A549 (cell line): ENCODE measurements around the gene LRRC36. TPM values are rescaled to one million over a fixed set of nuclear protein-coding genes. Genes with fewer than 3 reads are reported as not detected.
"Not testable (repeated sequence)": the region's sequence is repeated elsewhere in the genome, so short reads cannot be mapped to it uniquely, and the experiment has no call there.

Experiments used
- ATAC-seq, 2 experiments: fragments of 200-7000 bp in 1 of 2; fragments of >200 bp in 1 of 2; cut with Nextera tagmentation in 1 of 2; cut with Tn5 transposase in 1 of 2; 3 replicates each; pipeline versions ENCODE4 v1.8.0 to v1.9.1; 2018 to 2020; ENCODE audit warnings: mild to moderate bottlenecking in 1 of 2, moderate library complexity in 1 of 2
- CTCF ChIA-PET: fragments of 300-600 bp; sonication (Branson Sonifier 250); formaldehyde crosslinking; extraction: SDS; loops from one replicate; lab custom pipeline; 2021; ENCODE audit warnings: antibody characterized with exemption, inconsistent platforms; lab: Yijun Ruan, JAX
- POLR2A ChIA-PET: fragments of 350-600 bp; formaldehyde crosslinking; extraction: SDS; loops from one replicate; lab custom pipeline; 2021; ENCODE audit warnings: antibody characterized with exemption, inconsistent platforms; lab: Yijun Ruan, JAX
- DNase-seq, 2 experiments: peaks; one replicate each; pipeline versions ENCODE4 v3.0.0 to v3.0.0-alpha.2; 2011 to 2016; ENCODE audit warnings: low read depth in 1 of 2, low spot score in 1 of 2
- FAIRE-seq: peaks from 2 replicates; lab custom pipeline; 2011; peaks lifted over from hg19 to GRCh38; lab: Jason Lieb, UNC
- H3K27ac ChIP-seq, 2 experiments: fragments of >200 bp; sonication (Bioruptor Twin); formaldehyde crosslinking; 3 replicates each; pipeline ENCODE4 v1.5.1; 2016 to 2017
- H3K4me1 ChIP-seq: fragments of >200 bp; sonication (Bioruptor Twin); formaldehyde crosslinking; 3 replicates; pipeline ENCODE4 v1.6.1; 2016
- H3K4me2 ChIP-seq: fragments of >200 bp; sonication (Bioruptor Twin); formaldehyde crosslinking; 3 replicates; pipeline ENCODE4 v1.6.1; 2016
- H3K4me3 ChIP-seq: fragments of >200 bp; sonication (Bioruptor Twin); formaldehyde crosslinking; 3 replicates; pipeline ENCODE4 v1.5.1; 2016
- H3K9me3 ChIP-seq: fragments of >200 bp; sonication (Bioruptor Twin); formaldehyde crosslinking; 3 replicates; pipeline ENCODE4 v1.6.1; 2016
- BHLHE40 ChIP-seq: IDR thresholded peaks from 2 replicates; pipeline ENCODE4 v1.6.1; 2012; ENCODE audit warnings: low read depth, low read length, inconsistent platforms
- CBX2 ChIP-seq: fragments of 200-600 bp; sonication (generic); IDR thresholded peaks from 2 replicates; pipeline ENCODE4 v1.6.1; 2016; ENCODE audit warnings: low read depth, mild to moderate bottlenecking, borderline replicate concordance
- CHD2 ChIP-seq: fragments of 150-350 bp; IDR thresholded peaks from 2 replicates; pipeline ENCODE4 v1.6.1; 2014; ENCODE audit warnings: low read length; ENCODE audit not compliant: partially characterized antibody
- CHD4 ChIP-seq: fragments of 200-600 bp; sonication (generic); IDR thresholded peaks from 2 replicates; pipeline ENCODE4 v1.6.1; 2016; ENCODE audit warnings: antibody characterized with exemption, mild to moderate bottlenecking, borderline replicate concordance
- EHF ChIP-seq: fragments of 250-450 bp; sonication (Bioruptor Pico); IDR thresholded peaks from 2 replicates; pipeline ENCODE4 v1.5.0; 2020; ENCODE audit warnings: mild to moderate bottlenecking
- ESRRA ChIP-seq: fragments of 150-350 bp; IDR thresholded peaks from 2 replicates; pipeline ENCODE4 v1.6.1; 2014; ENCODE audit warnings: mild to moderate bottlenecking, low read length, borderline replicate concordance
- FOSB ChIP-seq: fragments of 250-450 bp; sonication (Bioruptor Pico); IDR thresholded peaks from 2 replicates; pipeline ENCODE4 v1.5.0; 2020; ENCODE audit warnings: mild to moderate bottlenecking, moderate library complexity
- HOXB13 ChIP-seq: fragments of 250-450 bp; sonication (Bioruptor Pico); IDR thresholded peaks from 2 replicates; pipeline ENCODE4 v1.5.0; 2020; ENCODE audit warnings: low read depth, mild to moderate bottlenecking, moderate library complexity
- HOXB5 ChIP-seq: fragments of 250-450 bp; sonication (Bioruptor Pico); IDR thresholded peaks from 2 replicates; pipeline ENCODE4 v1.5.0; 2020; ENCODE audit warnings: mild to moderate bottlenecking, moderate library complexity
- JUN ChIP-seq, 2 experiments: fragments of >200 bp; sonication (Bioruptor Twin); formaldehyde crosslinking; IDR thresholded peaks; 2 replicates in 1 of 2; 3 replicates in 1 of 2; pipeline ENCODE4 v1.6.1; 2016 to 2017
- JUNB ChIP-seq: fragments of >200 bp; sonication (Bioruptor Twin); formaldehyde crosslinking; IDR thresholded peaks from 2 replicates; pipeline ENCODE4 v1.6.1; 2016
- MYC ChIP-seq: IDR thresholded peaks from 2 replicates; pipeline ENCODE4 v1.6.1; 2012; ENCODE audit warnings: mild to moderate bottlenecking, inconsistent platforms, low read length, improper control_type of control experiment, borderline replicate concordance
- NFE2L2 ChIP-seq: fragments of 150-350 bp; conservative IDR thresholded peaks from 2 replicates; pipeline ENCODE4 v1.6.1; 2014; ENCODE audit warnings: low read length
- NPAS2 ChIP-seq: fragments of 250-450 bp; sonication (Bioruptor Pico); IDR thresholded peaks from 2 replicates; pipeline ENCODE4 v1.8.0; 2022; ENCODE audit warnings: mild to moderate bottlenecking, moderate library complexity, borderline replicate concordance
- PHF8 ChIP-seq: fragments of 200-600 bp; sonication (generic); IDR thresholded peaks from 2 replicates; pipeline ENCODE4 v1.6.1; 2016; ENCODE audit warnings: low read depth, mild to moderate bottlenecking, antibody characterized with exemption, moderate library complexity, borderline replicate concordance
- POLR2A ChIP-seq: IDR thresholded peaks from 2 replicates; pipeline ENCODE4 v1.6.1; 2012; ENCODE audit warnings: mild to moderate bottlenecking, low read length
- RAD21 ChIP-seq, 2 experiments: fragments of >200 bp in 1 of 2; sonication (Bioruptor Twin) in 1 of 2; formaldehyde crosslinking in 1 of 2; IDR thresholded peaks in 1 of 2; conservative IDR thresholded peaks in 1 of 2; 2 replicates in 1 of 2; 3 replicates in 1 of 2; pipeline ENCODE4 v1.6.1; 2012 to 2018; ENCODE audit warnings: inconsistent platforms in 1 of 2
- RARB ChIP-seq: fragments of 250-450 bp; sonication (Bioruptor Pico); IDR thresholded peaks from 2 replicates; pipeline ENCODE4 v1.8.0; 2021; ENCODE audit warnings: mild to moderate bottlenecking, moderate library complexity
- SMC3 ChIP-seq: fragments of >200 bp; sonication (Bioruptor Twin); formaldehyde crosslinking; IDR thresholded peaks from 3 replicates; pipeline ENCODE4 v1.6.1; 2018; ENCODE audit warnings: inconsistent platforms
- SREBF2 ChIP-seq: fragments of 450-650 bp; IDR thresholded peaks from 2 replicates; pipeline ENCODE4 v1.6.1; 2014; ENCODE audit warnings: mild to moderate bottlenecking, moderate library complexity
- TFCP2L1 ChIP-seq: fragments of 250-450 bp; sonication (Bioruptor Pico); IDR thresholded peaks from 2 replicates; pipeline ENCODE4 v1.5.0; 2021; ENCODE audit warnings: mild to moderate bottlenecking
- TP53 ChIP-seq: fragments of 250-450 bp; sonication (Bioruptor Pico); IDR thresholded peaks from 2 replicates; pipeline ENCODE4 v1.5.0; 2021; ENCODE audit warnings: mild to moderate bottlenecking, moderate library complexity
- ZC3H11A ChIP-seq: fragments of 450-650 bp; IDR thresholded peaks from 2 replicates; pipeline ENCODE4 v1.6.1; 2014; ENCODE audit warnings: antibody characterized with exemption, mild to moderate bottlenecking
- WGBS: methylation state at CpG from one replicate; pipeline ENCODE4 v1.1.6; 2017; ENCODE audit errors: missing lambda C conversion rate; 5-methylcytosine and 5-hydroxymethylcytosine counted together
- polyA plus RNA-seq, 4 experiments: library from polyadenylated mRNA; depleted of rRNA in 3 of 4; stranded (reverse); fragments of >200 nt; fragmentation: RNase III in 1 of 4; extraction: RNeasy Plus Mini Kit Qiagen cat#74134 plus additional on column Dnase treatment in 1 of 4; gene quantifications; 2 replicates in 3 of 4; 3 replicates in 1 of 4; pipeline ENCODE4 v1.2.3, GENCODE V29; 2011 to 2017
- TF ChIP-seq, protein P1 (sequence below): fragments of 250-450 bp; sonication (Bioruptor Pico); IDR thresholded peaks from 2 replicates; pipeline ENCODE4 v1.5.0; 2021; ENCODE audit warnings: mild to moderate bottlenecking, moderate library complexity, borderline replicate concordance
- TF ChIP-seq, protein P2 (sequence below): fragments of >200 bp; sonication (Bioruptor Twin); formaldehyde crosslinking; IDR thresholded peaks from 2 replicates; pipeline ENCODE4 v1.6.1; 2016
- TF ChIP-seq, protein P3 (sequence below): fragments of >200 bp; sonication (Bioruptor Twin); formaldehyde crosslinking; IDR thresholded peaks from 3 replicates; pipeline ENCODE4 v1.6.1; 2016
- TF ChIP-seq, protein P4 (sequence below): fragments of >200 bp; sonication (Bioruptor Twin); formaldehyde crosslinking; IDR thresholded peaks from 3 replicates; pipeline ENCODE4 v1.5.1; 2016
- TF ChIP-seq, protein P5 (sequence below): fragments of 250-450 bp; sonication (Bioruptor Pico); IDR thresholded peaks from 2 replicates; pipeline ENCODE4 v1.5.0; 2020; ENCODE audit warnings: low read depth, mild to moderate bottlenecking, moderate library complexity

The LRRC36 gene
- polyA plus RNA-seq, 2 of the 4 experiments (the other 2 are of a cell fraction): 0.48 to 0.57 TPM

DNA sequence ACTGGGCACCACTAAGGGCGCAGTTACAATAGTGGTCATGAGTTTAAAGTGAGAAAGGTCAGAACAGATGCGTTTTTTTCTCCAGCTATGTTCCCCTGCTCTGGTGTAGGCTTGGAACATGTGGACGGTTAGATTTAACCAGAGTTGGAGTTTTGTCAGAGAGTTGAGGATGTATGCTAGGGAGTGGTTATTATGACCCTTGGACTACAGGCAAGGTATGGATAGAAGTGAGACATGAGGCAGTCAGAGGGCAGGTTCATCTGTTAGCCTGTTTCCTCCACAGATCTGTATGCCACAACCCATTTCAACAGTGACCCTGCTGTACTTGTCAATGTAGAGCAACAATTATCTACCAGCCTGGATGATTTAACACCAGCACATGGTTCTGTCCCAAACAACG lies 44.0 kb downstream of the LRRC36 start:
- DNase-seq (no peak), FAIRE-seq (no peak), ATAC-seq (no peak)
- H3K9me3 ChIP-seq: no peaks in the 10 kb centered on the region
- ChIA-PET POLR2A (no interaction called here), CTCF (interaction anchor here (1.1 kb wide), 1 partner anchor 44 kb away, joined by 3 read pairs; the partner anchor contains the start of genes KCTD19 and LRRC36)
- TF ChIP-seq JUNB (no peak), TP53 (no peak), SREBF2 (no peak), PHF8 (no peak), CHD4 (no peak), POLR2A (no peak), ESRRA (no peak), SMC3 (no peak), BHLHE40 (no peak), RARB (no peak), TFCP2L1 (CRISPR knock-in tag) (no peak), NFE2L2 (no peak), FOSB (CRISPR knock-in tag) (no peak), HOXB13 (CRISPR knock-in tag) (no peak), MYC (no peak)
- TF ChIP-seq, protein P1, sequence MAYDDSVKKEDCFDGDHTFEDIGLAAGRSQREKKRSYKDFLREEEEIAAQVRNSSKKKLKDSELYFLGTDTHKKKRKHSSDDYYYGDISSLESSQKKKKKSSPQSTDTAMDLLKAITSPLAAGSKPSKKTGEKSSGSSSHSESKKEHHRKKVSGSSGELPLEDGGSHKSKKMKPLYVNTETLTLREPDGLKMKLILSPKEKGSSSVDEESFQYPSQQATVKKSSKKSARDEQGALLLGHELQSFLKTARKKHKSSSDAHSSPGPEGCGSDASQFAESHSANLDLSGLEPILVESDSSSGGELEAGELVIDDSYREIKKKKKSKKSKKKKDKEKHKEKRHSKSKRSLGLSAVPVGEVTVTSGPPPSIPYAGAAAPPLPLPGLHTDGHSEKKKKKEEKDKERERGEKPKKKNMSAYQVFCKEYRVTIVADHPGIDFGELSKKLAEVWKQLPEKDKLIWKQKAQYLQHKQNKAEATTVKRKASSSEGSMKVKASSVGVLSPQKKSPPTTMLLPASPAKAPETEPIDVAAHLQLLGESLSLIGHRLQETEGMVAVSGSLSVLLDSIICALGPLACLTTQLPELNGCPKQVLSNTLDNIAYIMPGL: no peak
- TF ChIP-seq, protein P2, sequence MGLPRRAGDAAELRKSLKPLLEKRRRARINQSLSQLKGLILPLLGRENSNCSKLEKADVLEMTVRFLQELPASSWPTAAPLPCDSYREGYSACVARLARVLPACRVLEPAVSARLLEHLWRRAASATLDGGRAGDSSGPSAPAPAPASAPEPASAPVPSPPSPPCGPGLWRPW: no peak
- WGBS: 44% methylated on average over 4 of the region's 4 CpGs
- H3K27ac ChIP-seq: no peak overlapping the region
- no peak overlapping the region for H3K4me2 ChIP-seq
- peaks cover 4% of the 10 kb centered on the region; the same call in 1 of the 3 replicates for H3K4me1 ChIP-seq
- no peak overlapping the region for H3K4me3 ChIP-seq

DNA sequence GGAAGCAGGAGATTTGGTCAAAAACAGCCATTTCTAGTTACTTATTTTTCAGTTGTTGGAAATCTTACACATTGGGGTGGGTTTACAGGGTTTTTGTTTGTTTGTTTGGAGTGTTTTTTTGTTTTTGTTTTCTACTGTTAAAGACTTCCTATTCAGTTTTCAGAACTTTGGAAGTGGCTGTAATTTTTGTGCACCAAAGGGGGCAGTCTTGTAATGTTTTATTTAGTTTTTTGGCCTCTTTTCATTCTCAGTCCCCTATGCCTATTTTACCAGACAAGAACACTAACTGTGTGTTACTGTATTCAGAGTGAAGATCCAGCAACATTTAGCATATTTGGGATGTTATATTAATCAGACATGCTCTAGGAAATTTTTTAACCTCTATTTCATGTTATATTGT lies 46.0 kb downstream of the LRRC36 start:
- Histone ChIP-seq H3K4me2 (no peak overlapping the region), H3K27ac (no peak overlapping the region), H3K4me3 (no peak overlapping the region), H3K9me3 (no peaks in the 10 kb centered on the region), H3K4me1 (peaks cover 4% of the 10 kb centered on the region; the same call in 1 of the 3 replicates)
- POLR2A ChIA-PET: no interaction called here
- CTCF ChIA-PET: interaction anchor here (0.8 to 1.6 kb wide), 7 partner anchors 10 to 102 kb away, joined by 3 to 4 read pairs (median 3); no protein-coding TSS in a partner anchor
- DNase-seq: peak in 1 of 2 experiments; percentile 41
- TF ChIP-seq SREBF2 (no peak), CHD2 (no peak), CBX2 (no peak), BHLHE40 (no peak), TP53 (no peak), JUN (IDR thresholded peaks at IDR 0.05) (no peak), TFCP2L1 (CRISPR knock-in tag) (no peak), JUNB (no peak), HOXB5 (no peak), NPAS2 (CRISPR knock-in tag) (no peak), EHF (CRISPR knock-in tag) (no peak), ZC3H11A (no peak), RAD21 (conservative IDR thresholded peaks at IDR 0.05 in 1 of 2, IDR thresholded peaks at IDR 0.05 in 1 of 2) (peak; percentile 38 to 58; a peak in 4 of 5 replicates), MYC (no peak)
- TF ChIP-seq, protein P3, sequence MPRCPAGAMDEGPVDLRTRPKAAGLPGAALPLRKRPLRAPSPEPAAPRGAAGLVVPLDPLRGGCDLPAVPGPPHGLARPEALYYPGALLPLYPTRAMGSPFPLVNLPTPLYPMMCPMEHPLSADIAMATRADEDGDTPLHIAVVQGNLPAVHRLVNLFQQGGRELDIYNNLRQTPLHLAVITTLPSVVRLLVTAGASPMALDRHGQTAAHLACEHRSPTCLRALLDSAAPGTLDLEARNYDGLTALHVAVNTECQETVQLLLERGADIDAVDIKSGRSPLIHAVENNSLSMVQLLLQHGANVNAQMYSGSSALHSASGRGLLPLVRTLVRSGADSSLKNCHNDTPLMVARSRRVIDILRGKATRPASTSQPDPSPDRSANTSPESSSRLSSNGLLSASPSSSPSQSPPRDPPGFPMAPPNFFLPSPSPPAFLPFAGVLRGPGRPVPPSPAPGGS: no peak
- TF ChIP-seq, protein P1: no peak
- TF ChIP-seq, protein P4, sequence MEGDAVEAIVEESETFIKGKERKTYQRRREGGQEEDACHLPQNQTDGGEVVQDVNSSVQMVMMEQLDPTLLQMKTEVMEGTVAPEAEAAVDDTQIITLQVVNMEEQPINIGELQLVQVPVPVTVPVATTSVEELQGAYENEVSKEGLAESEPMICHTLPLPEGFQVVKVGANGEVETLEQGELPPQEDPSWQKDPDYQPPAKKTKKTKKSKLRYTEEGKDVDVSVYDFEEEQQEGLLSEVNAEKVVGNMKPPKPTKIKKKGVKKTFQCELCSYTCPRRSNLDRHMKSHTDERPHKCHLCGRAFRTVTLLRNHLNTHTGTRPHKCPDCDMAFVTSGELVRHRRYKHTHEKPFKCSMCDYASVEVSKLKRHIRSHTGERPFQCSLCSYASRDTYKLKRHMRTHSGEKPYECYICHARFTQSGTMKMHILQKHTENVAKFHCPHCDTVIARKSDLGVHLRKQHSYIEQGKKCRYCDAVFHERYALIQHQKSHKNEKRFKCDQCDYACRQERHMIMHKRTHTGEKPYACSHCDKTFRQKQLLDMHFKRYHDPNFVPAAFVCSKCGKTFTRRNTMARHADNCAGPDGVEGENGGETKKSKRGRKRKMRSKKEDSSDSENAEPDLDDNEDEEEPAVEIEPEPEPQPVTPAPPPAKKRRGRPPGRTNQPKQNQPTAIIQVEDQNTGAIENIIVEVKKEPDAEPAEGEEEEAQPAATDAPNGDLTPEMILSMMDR: peak; percentile 44
- TF ChIP-seq, protein P5, sequence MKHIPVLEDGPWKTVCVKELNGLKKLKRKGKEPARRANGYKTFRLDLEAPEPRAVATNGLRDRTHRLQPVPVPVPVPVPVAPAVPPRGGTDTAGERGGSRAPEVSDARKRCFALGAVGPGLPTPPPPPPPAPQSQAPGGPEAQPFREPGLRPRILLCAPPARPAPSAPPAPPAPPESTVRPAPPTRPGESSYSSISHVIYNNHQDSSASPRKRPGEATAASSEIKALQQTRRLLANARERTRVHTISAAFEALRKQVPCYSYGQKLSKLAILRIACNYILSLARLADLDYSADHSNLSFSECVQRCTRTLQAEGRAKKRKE: no peak
- TF ChIP-seq, all 56 proteins: peak for 2
- peak in 1 of 2 experiments; percentile 61; a peak in 2 of 6 replicates for ATAC-seq
- FAIRE-seq: no peak

DNA sequence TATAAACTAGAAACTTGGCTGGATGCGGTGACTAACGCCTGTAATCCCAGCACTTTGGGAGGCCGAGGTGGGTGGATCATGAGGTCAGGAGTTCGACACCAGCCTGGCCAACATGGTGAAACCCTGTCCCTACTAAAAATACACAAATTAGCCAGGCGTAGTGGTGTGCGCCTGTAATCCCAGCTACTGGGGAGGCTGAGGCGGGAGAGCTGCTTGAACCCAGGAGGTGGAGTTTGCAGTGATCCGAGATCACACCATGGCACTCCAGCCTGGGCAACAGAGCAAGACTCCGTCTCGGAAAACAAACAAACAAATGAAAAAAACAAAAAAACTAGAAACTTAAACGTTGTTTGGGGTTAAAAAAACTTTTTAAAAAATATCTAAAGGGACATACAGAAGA lies 49.4 kb downstream of the LRRC36 start:
- H3K9me3 ChIP-seq, ATAC-seq, H3K4me2 ChIP-seq, H3K4me3 ChIP-seq, DNase-seq, H3K27ac ChIP-seq, POLR2A ChIA-PET, FAIRE-seq, H3K4me1 ChIP-seq: not testable (repeated sequence)
- CTCF ChIA-PET: interaction anchor here (0.7 to 1.5 kb wide), 4 partner anchors 20 to 145 kb away, joined by 3 to 5 read pairs (median 4); no protein-coding TSS in a partner anchor
- WGBS: 79% methylated on average over 11 of the region's 11 CpGs
